Endothelial cell (in vitro differentiated cells): ENCODE results near the gene STX8. TPM values are rescaled to one million over a fixed set of nuclear protein-coding genes. Genes with fewer than 3 reads are reported as not detected.
"Not testable (repeated sequence)": the region's sequence is repeated elsewhere in the genome, so short reads cannot be mapped to it uniquely, and the experiment has no call there.

Experiments used
- DNase-seq: peaks from one replicate; pipeline ENCODE4 v3.0.0; 2021; ENCODE audit warnings: low spot score
- H3K27ac Mint-ChIP-seq: one replicate; pipeline ENCODE4 v1.8.0; 2021; ENCODE audit warnings: mixed read lengths, inconsistent platforms; ENCODE audit not compliant: unreplicated experiment
- H3K27me3 Mint-ChIP-seq: one replicate; pipeline ENCODE4 v1.8.0; 2021; ENCODE audit warnings: mild to moderate bottlenecking, moderate library complexity, mixed read lengths, inconsistent platforms; ENCODE audit not compliant: unreplicated experiment
- H3K36me3 Mint-ChIP-seq: one replicate; pipeline ENCODE4 v1.8.0; 2021; ENCODE audit warnings: mild to moderate bottlenecking, low read depth, mixed read lengths, inconsistent platforms; ENCODE audit not compliant: unreplicated experiment
- H3K4me1 Mint-ChIP-seq: one replicate; pipeline ENCODE4 v1.8.0; 2021; ENCODE audit warnings: mild to moderate bottlenecking, mixed read lengths, inconsistent platforms; ENCODE audit not compliant: unreplicated experiment
- H3K4me3 Mint-ChIP-seq: one replicate; pipeline ENCODE4 v1.8.0; 2021; ENCODE audit warnings: mild to moderate bottlenecking, mixed read lengths, inconsistent platforms; ENCODE audit not compliant: unreplicated experiment
- H3K9me3 Mint-ChIP-seq: one replicate; pipeline ENCODE4 v1.8.0; 2021; ENCODE audit warnings: mixed read lengths, inconsistent platforms; ENCODE audit not compliant: unreplicated experiment
- CTCF ChIP-seq: fragments of 200-600 bp; sonication (generic); IDR thresholded peaks from one replicate; pipeline ENCODE4 v1.5.0; 2021; ENCODE audit warnings: antibody characterized with exemption; ENCODE audit not compliant: unreplicated experiment
- total RNA-seq: library from RNA; stranded (reverse); fragmentation: NEBNext Ultra II Directional; extraction: Animal tissue kit (Norgen Biotek cat#: 25700); gene quantifications from one replicate; pipeline ENCODE4 v1.2.1, GENCODE V29; 2021; ENCODE audit not compliant: unreplicated experiment

The STX8 gene
- total RNA-seq, 1 donor from 2014 or later = 49.2 TPM

GRCh38 chr17:9606453-9606852 is 30.8 kb upstream of the STX8 start:
- Mint-ChIP-seq H3K27ac (no peak overlapping the region), H3K27me3 (no peaks in the 10 kb centered on the region), H3K4me1 (no peaks in the 10 kb centered on the region), H3K9me3 (no peaks in the 10 kb centered on the region), H3K4me3 (no peak overlapping the region), H3K36me3 (no peaks in the 10 kb centered on the region)
- no peak for TF ChIP-seq CTCF
- DNase-seq = no peak

- DNase-seq, H3K27me3 Mint-ChIP-seq, H3K9me3 Mint-ChIP-seq, H3K36me3 Mint-ChIP-seq, H3K4me1 Mint-ChIP-seq, H3K27ac Mint-ChIP-seq, H3K4me3 Mint-ChIP-seq: not testable (repeated sequence)
Measured at GRCh38 chr17:9604583-9604982, 29.0 kb upstream of the STX8 start.

- no peaks in the 10 kb centered on the region for H3K27me3 Mint-ChIP-seq
- H3K4me3 Mint-ChIP-seq = no peak overlapping the region
- no peak for DNase-seq
- H3K9me3 Mint-ChIP-seq = no peaks in the 10 kb centered on the region
- no peak overlapping the region for H3K27ac Mint-ChIP-seq
- TF ChIP-seq CTCF = no peak
- H3K4me1 Mint-ChIP-seq = no peaks in the 10 kb centered on the region
- no peaks in the 10 kb centered on the region for H3K36me3 Mint-ChIP-seq
Measured at GRCh38 chr17:9598661-9599060, 23.0 kb upstream of the STX8 start.

- DNase-seq, H3K9me3 Mint-ChIP-seq, H3K27me3 Mint-ChIP-seq, H3K36me3 Mint-ChIP-seq, H3K4me3 Mint-ChIP-seq, H3K27ac Mint-ChIP-seq, H3K4me1 Mint-ChIP-seq: not testable (repeated sequence)
Measured at GRCh38 chr17:9597638-9598037, 22.0 kb upstream of the STX8 start.

DNA sequence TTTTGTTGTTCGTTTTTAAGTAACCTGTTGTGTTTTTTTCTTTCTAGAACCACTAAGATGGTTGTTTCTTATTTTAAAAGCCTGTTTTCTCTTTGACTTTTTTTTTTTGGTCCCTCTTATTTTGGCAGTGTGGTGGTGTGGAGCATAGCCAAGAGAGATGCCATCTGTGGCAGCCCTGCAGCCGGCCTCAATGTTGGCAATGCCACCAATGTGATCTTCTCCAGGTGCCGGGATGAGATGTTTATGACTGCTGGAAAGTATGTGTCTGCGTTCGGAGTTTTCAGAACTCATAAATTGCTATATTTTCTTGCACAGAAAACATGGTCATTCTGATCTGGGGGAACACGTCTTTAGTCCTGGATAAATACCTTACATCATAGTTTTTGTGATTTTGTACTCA is 18.4 kb upstream of the STX8 start:
- H3K4me1 Mint-ChIP-seq = no peaks in the 10 kb centered on the region
- no peaks in the 10 kb centered on the region for H3K9me3 Mint-ChIP-seq
- no peaks in the 10 kb centered on the region for H3K36me3 Mint-ChIP-seq
- no peak for DNase-seq
- TF ChIP-seq CTCF = no peak
- H3K27me3 Mint-ChIP-seq = peaks cover 1% of the 10 kb centered on the region
- H3K27ac Mint-ChIP-seq = no peak overlapping the region
- no peak overlapping the region for H3K4me3 Mint-ChIP-seq

DNA sequence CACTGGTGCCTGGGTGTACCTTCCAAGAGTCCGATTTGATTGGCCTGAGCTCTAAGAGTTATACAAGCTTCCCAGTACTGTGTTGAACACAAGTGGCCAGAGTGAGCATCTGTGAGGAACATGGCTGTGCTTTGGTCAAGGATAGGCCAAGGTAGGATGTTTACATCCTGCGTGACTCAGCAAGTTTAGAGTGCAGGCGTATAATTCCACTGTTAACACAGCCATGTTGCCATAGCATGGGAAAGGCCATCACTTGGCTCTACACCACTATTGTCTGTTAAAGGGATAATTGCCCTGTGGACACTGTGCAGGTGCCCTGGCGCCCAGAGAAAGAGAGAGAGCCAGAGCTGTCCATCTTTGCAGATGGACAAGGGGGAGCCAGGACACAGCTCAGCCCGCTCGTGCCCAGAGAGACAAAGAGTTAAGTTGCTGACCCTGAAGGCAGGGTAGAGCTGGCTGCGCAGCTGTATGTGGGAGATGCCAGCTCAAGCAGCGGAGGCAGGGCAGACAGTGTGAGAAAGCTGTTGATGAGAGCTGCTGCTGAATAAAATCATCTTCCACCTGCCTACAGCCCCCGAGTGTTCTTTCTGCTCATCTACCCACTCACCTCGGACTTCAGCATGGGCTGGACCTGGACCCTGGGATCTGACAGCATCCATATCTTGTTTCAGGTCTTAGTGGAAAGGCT is 12.5 kb upstream of the STX8 start:
- no peaks in the 10 kb centered on the region for H3K4me1 Mint-ChIP-seq
- no peaks in the 10 kb centered on the region for H3K9me3 Mint-ChIP-seq
- H3K36me3 Mint-ChIP-seq = peaks cover 7% of the 10 kb centered on the region
- DNase-seq = no peak
- TF ChIP-seq CTCF = no peak
- no peak overlapping the region for H3K27ac Mint-ChIP-seq
- no peak overlapping the region for H3K4me3 Mint-ChIP-seq
- H3K27me3 Mint-ChIP-seq = peaks cover 3% of the 10 kb centered on the region
